Activated CD8-positive, alpha-beta T cell treated with anti-CD3 and anti-CD28 coated beads for 36 hours (primary cell): ENCODE data around the gene NBPF1. TPM values are rescaled to one million over a fixed set of nuclear protein-coding genes. Genes with fewer than 3 reads are reported as not detected.
"Not testable (repeated sequence)": the region's sequence is repeated elsewhere in the genome, so short reads cannot be mapped to it uniquely, and the experiment has no call there.

Experiments
- ATAC-seq: fragments of 200-7000 bp; cut with Tn5 transposase; one replicate; pipeline ENCODE4 v1.10.0; 2021; ENCODE audit warnings: mild to moderate bottlenecking, moderate library complexity
- CTCF ChIA-PET: fragments of 350-600 bp; sonication (Branson Sonifier 250); formaldehyde crosslinking; loops from one replicate; lab custom pipeline; 2021; ENCODE audit warnings: antibody characterized with exemption; lab: Charles Lee
- POLR2A ChIA-PET: fragments of 350-600 bp; sonication (Branson Sonifier 250); formaldehyde crosslinking; loops from one replicate; lab custom pipeline; 2021; ENCODE audit warnings: antibody characterized with exemption; lab: Charles Lee
- DNase-seq: peaks from one replicate; pipeline ENCODE4 v3.0.0-alpha.2; 2020
- H3K27ac Mint-ChIP-seq: one replicate; pipeline ENCODE4 v1.8.0; 2021; ENCODE audit warnings: mild to moderate bottlenecking, mixed read lengths
- H3K27me3 Mint-ChIP-seq: one replicate; pipeline ENCODE4 v1.8.0; 2021; ENCODE audit warnings: mixed read lengths
- H3K36me3 Mint-ChIP-seq: one replicate; pipeline ENCODE4 v1.8.0; 2021; ENCODE audit warnings: low read depth, mixed read lengths
- H3K4me1 Mint-ChIP-seq: one replicate; pipeline ENCODE4 v1.8.0; 2021; ENCODE audit warnings: low read depth, mixed read lengths
- H3K4me3 Mint-ChIP-seq: one replicate; pipeline ENCODE4 v1.8.0; 2021; ENCODE audit warnings: mild to moderate bottlenecking, moderate library complexity, mixed read lengths
- H3K9me3 Mint-ChIP-seq: one replicate; pipeline ENCODE4 v1.8.0; 2021; ENCODE audit warnings: mixed read lengths
- CTCF ChIP-seq: fragments of 200-600 bp; IDR thresholded peaks from one replicate; pipeline ENCODE4 v1.8.0; 2022; ENCODE audit warnings: antibody characterized with exemption, mild to moderate bottlenecking
- intact Hi-C: fragments of 100-400 bp; cut with micrococcal nuclease; formaldehyde crosslinking; loops from one replicate; pipeline ENCODE4 v1.10.0; 2022
- total RNA-seq, 2 experiments: library from RNA; stranded (reverse); gene quantifications; one replicate each; pipeline ENCODE4 v1.2.3, GENCODE V29; 2021

The NBPF1 gene
- total RNA-seq, 2 experiments from 2014 or later: 2.8 to 3.1 TPM

- H3K27ac Mint-ChIP-seq, CTCF ChIA-PET, H3K36me3 Mint-ChIP-seq, H3K9me3 Mint-ChIP-seq, H3K27me3 Mint-ChIP-seq, intact Hi-C loops, DNase-seq, POLR2A ChIA-PET, ATAC-seq, H3K4me3 Mint-ChIP-seq, H3K4me1 Mint-ChIP-seq: not testable (repeated sequence)
Observed at GRCh38 chr1:16646716-16647115, 33.4 kb upstream of the NBPF1 start.

- CTCF ChIA-PET, H3K27ac Mint-ChIP-seq, H3K36me3 Mint-ChIP-seq, intact Hi-C loops, H3K4me1 Mint-ChIP-seq, POLR2A ChIA-PET, H3K4me3 Mint-ChIP-seq, ATAC-seq, H3K9me3 Mint-ChIP-seq, H3K27me3 Mint-ChIP-seq: not testable (repeated sequence)
- peak; percentile 2 for DNase-seq
Observed at GRCh38 chr1:16646061-16646664, 32.8 kb upstream of the NBPF1 start.

GRCh38 chr1:16645271-16646060 lies 32.1 kb upstream of the NBPF1 start:
- POLR2A ChIA-PET, intact Hi-C loops, ATAC-seq, H3K27me3 Mint-ChIP-seq, H3K27ac Mint-ChIP-seq, H3K36me3 Mint-ChIP-seq, H3K4me1 Mint-ChIP-seq, H3K9me3 Mint-ChIP-seq, H3K4me3 Mint-ChIP-seq: not testable (repeated sequence)
- CTCF ChIA-PET: interaction anchor here (1.9 kb wide), 1 partner anchor 10 kb away, joined by 5 read pairs; no protein-coding TSS in a partner anchor
- DNase-seq: peak; percentile 24

GRCh38 chr1:16644482-16645270 lies 31.3 kb upstream of the NBPF1 start:
- POLR2A ChIA-PET: not testable (repeated sequence)
- CTCF ChIA-PET: interaction anchor here (1.9 kb wide), 1 partner anchor 9 kb away, joined by 5 read pairs; no protein-coding TSS in a partner anchor

GRCh38 chr1:16644193-16644481 lies 30.8 kb upstream of the NBPF1 start:
- no peak for TF ChIP-seq CTCF
- no peak for DNase-seq
- Mint-ChIP-seq H3K9me3 (no peaks in the 10 kb centered on the region), H3K4me1 (no peaks in the 10 kb centered on the region), H3K36me3 (no peaks in the 10 kb centered on the region), H3K27me3 (peaks cover 1% of the 10 kb centered on the region), H3K27ac (no peak overlapping the region), H3K4me3 (no peak overlapping the region)
- intact Hi-C loops: no loop called here
- ChIA-PET POLR2A (no interaction called here), CTCF (interaction anchor here (1.9 kb wide), 1 partner anchor 9 kb away, joined by 5 read pairs; no protein-coding TSS in a partner anchor)
- ATAC-seq: peak; percentile 44

More at GRCh38 chr1:16644482-16645270, 31.3 kb upstream of the NBPF1 start:
- TF ChIP-seq CTCF: peak; percentile 54
- H3K27me3 Mint-ChIP-seq, H3K4me3 Mint-ChIP-seq, H3K9me3 Mint-ChIP-seq, H3K4me1 Mint-ChIP-seq, H3K36me3 Mint-ChIP-seq, H3K27ac Mint-ChIP-seq, intact Hi-C loops: not testable (repeated sequence)
- DNase-seq (peak; percentile 98), ATAC-seq (peak; percentile 86)

- H3K27ac Mint-ChIP-seq, H3K36me3 Mint-ChIP-seq, intact Hi-C loops, H3K27me3 Mint-ChIP-seq, H3K9me3 Mint-ChIP-seq, POLR2A ChIA-PET, H3K4me1 Mint-ChIP-seq, H3K4me3 Mint-ChIP-seq: not testable (repeated sequence)
- CTCF ChIA-PET: interaction anchor here (1.9 kb wide), 1 partner anchor 8 kb away, joined by 5 read pairs; no protein-coding TSS in a partner anchor
- DNase-seq: peak; percentile 35
- peak; percentile 1 for ATAC-seq
Observed at GRCh38 chr1:16643476-16644192, 30.3 kb upstream of the NBPF1 start.

GRCh38 chr1:16643001-16643411 lies 29.6 kb upstream of the NBPF1 start:
- H3K36me3 Mint-ChIP-seq, ATAC-seq, H3K27ac Mint-ChIP-seq, CTCF ChIA-PET, H3K4me3 Mint-ChIP-seq, H3K9me3 Mint-ChIP-seq, intact Hi-C loops, H3K4me1 Mint-ChIP-seq, H3K27me3 Mint-ChIP-seq, POLR2A ChIA-PET: not testable (repeated sequence)
- DNase-seq: peak; percentile 15

GRCh38 chr1:16642025-16642966 lies 28.9 kb upstream of the NBPF1 start:
- H3K4me3 Mint-ChIP-seq, H3K9me3 Mint-ChIP-seq, H3K27ac Mint-ChIP-seq, intact Hi-C loops, H3K4me1 Mint-ChIP-seq, H3K36me3 Mint-ChIP-seq, ATAC-seq, CTCF ChIA-PET, H3K27me3 Mint-ChIP-seq, POLR2A ChIA-PET: not testable (repeated sequence)
- DNase-seq: peak; percentile 1
